ENCODE data around the gene ATL2. TPM values are rescaled to one million over a fixed set of nuclear protein-coding genes. Genes with fewer than 3 reads are reported as not detected.
"Not testable (repeated sequence)": the region's sequence is repeated elsewhere in the genome, so short reads cannot be mapped to it uniquely, and the experiment has no call there.

Gene ATL2
- total RNA-seq, 4 donors from 2014 or later = 206 to 329 (median 253) TPM

GRCh38 chr2:38293152-38293865 is 83.8 kb downstream of the ATL2 start:
- Histone ChIP-seq H3K36me3 (peaks cover 8 to 43% of the 10 kb centered on the region in 2 donors), H3K9me3 (no peaks in the 10 kb centered on the region), H3K27me3 (no peaks in the 10 kb centered on the region), H3K4me3 (no peak overlapping the region), H3K27ac (no peak overlapping the region), H3K4me1 (peaks cover 0 to 19% (median 6%) of the 10 kb centered on the region in 3 donors)
- no peak for ATAC-seq
- WGBS, 2 donors (ENCODE audit: low coverage in 1 of 2) = 79 to 82% methylated on average over 5 to 6 of the region's 7 CpGs
- TF ChIP-seq POLR2AphosphoS5 (IDR thresholded peaks at IDR 0.05) (no peak), CTCF (IDR thresholded peaks at IDR 0.05) (no peak), POLR2A (IDR thresholded peaks at IDR 0.05) (no peak), EP300 (IDR thresholded peaks at IDR 0.05) (no peak)

GRCh38 chr2:38290332-38290731 is 86.7 kb downstream of the ATL2 start:
- H3K27me3 ChIP-seq = no peaks in the 10 kb centered on the region
- H3K4me3 ChIP-seq = no peak overlapping the region
- ATAC-seq = no peak
- WGBS, 2 donors (ENCODE audit: low coverage in 1 of 2) = 58 to 83% methylated on average over 3 to 4 of the region's 4 CpGs
- TF ChIP-seq CTCF (IDR thresholded peaks at IDR 0.05) (no peak), POLR2AphosphoS5 (IDR thresholded peaks at IDR 0.05) (no peak), EP300 (IDR thresholded peaks at IDR 0.05) (no peak), POLR2A (IDR thresholded peaks at IDR 0.05) (no peak)
- H3K27ac ChIP-seq = no peak overlapping the region
- H3K36me3 ChIP-seq = peaks cover 0 to 14% of the 10 kb centered on the region in 2 donors
- no peaks in the 10 kb centered on the region for H3K9me3 ChIP-seq
- H3K4me1 ChIP-seq = peaks cover 0 to 5% (median 0%) of the 10 kb centered on the region in 3 donors

GRCh38 chr2:38284971-38285370 is 92.1 kb downstream of the ATL2 start:
- no peaks in the 10 kb centered on the region for H3K9me3 ChIP-seq
- H3K4me3 ChIP-seq = no peak overlapping the region
- no peaks in the 10 kb centered on the region for H3K4me1 ChIP-seq
- H3K36me3 ChIP-seq = no peaks in the 10 kb centered on the region
- no peak for ATAC-seq
- no peak overlapping the region for H3K27ac ChIP-seq
- 32 to 55% methylated on average over 2 to 3 of the region's 3 CpGs for WGBS, 2 donors (ENCODE audit: low coverage in 1 of 2)
- no peaks in the 10 kb centered on the region for H3K27me3 ChIP-seq
- TF ChIP-seq POLR2AphosphoS5 (IDR thresholded peaks at IDR 0.05) = no peak

- WGBS, 2 donors (ENCODE audit: low coverage in 1 of 2) = 93 to 95% methylated on average over 3 of the region's 6 CpGs
- no peaks in the 10 kb centered on the region for H3K9me3 ChIP-seq
- TF ChIP-seq POLR2A (IDR thresholded peaks at IDR 0.05) (no peak), EP300 (IDR thresholded peaks at IDR 0.05) (no peak), POLR2AphosphoS5 (IDR thresholded peaks at IDR 0.05) (no peak), CTCF (IDR thresholded peaks at IDR 0.05) (no peak)
Measured at GRCh38 chr2:38281095-38281742, 95.9 kb downstream of the ATL2 start.

GRCh38 chr2:38279201-38279600 is 97.9 kb downstream of the ATL2 start:
- Histone ChIP-seq H3K27ac (no peak overlapping the region), H3K4me3 (no peak overlapping the region), H3K4me1 (no peaks in the 10 kb centered on the region), H3K9me3 (no peaks in the 10 kb centered on the region), H3K36me3 (no peaks in the 10 kb centered on the region), H3K27me3 (no peaks in the 10 kb centered on the region)
- 77 to 86% methylated on average over 3 to 4 of the region's 4 CpGs for WGBS, 2 donors (ENCODE audit: low coverage in 1 of 2)
- TF ChIP-seq POLR2A (IDR thresholded peaks at IDR 0.05) (no peak), POLR2AphosphoS5 (IDR thresholded peaks at IDR 0.05) (no peak), CTCF (IDR thresholded peaks at IDR 0.05) (no peak), EP300 (IDR thresholded peaks at IDR 0.05) (no peak)
- ATAC-seq = no peak

More at GRCh38 chr2:38281095-38281742, 95.9 kb downstream of the ATL2 start:
- ATAC-seq = no peak
- Histone ChIP-seq H3K27me3 (no peaks in the 10 kb centered on the region), H3K4me1 (no peaks in the 10 kb centered on the region), H3K27ac (no peak overlapping the region), H3K4me3 (no peak overlapping the region), H3K36me3 (no peaks in the 10 kb centered on the region)

- not testable (repeated sequence) for H3K9me3 ChIP-seq, ATAC-seq, H3K4me3 ChIP-seq, H3K27me3 ChIP-seq, H3K36me3 ChIP-seq, H3K4me1 ChIP-seq, H3K27ac ChIP-seq
- WGBS, 2 donors (ENCODE audit: low coverage in 1 of 2) = 77 to 86% methylated on average over 4 to 6 of the region's 9 CpGs
Measured at GRCh38 chr2:38278117-38278438, 99.0 kb downstream of the ATL2 start.

Data from gastroesophageal sphincter (tissue), 4 donors.